ENCODE measurements around the gene SLC38A3.

Gene SLC38A3

GRCh38 chr3:50212502-50212901, 7.4 kb downstream of the SLC38A3 start:
- TF ChIP-seq CTCF (conservative IDR thresholded peaks at IDR 0.05; ENCODE audit: low read length) = peak; percentile 20
- no peak overlapping the region for H3K4me3 ChIP-seq (ENCODE audit: low read length)
- DNase-seq (ENCODE audit: low read depth) = no peak

GRCh38 chr3:50212971-50213370, 7.9 kb downstream of the SLC38A3 start:
- no peak for DNase-seq (ENCODE audit: low read depth)
- no peak for TF ChIP-seq CTCF (conservative IDR thresholded peaks at IDR 0.05; ENCODE audit: low read length)
- no peak overlapping the region for H3K4me3 ChIP-seq (ENCODE audit: low read length)

GRCh38 chr3:50213373-50213772, 8.3 kb downstream of the SLC38A3 start:
- H3K4me3 ChIP-seq (ENCODE audit: low read length) = no peak overlapping the region
- DNase-seq (ENCODE audit: low read depth) = no peak
- TF ChIP-seq CTCF (conservative IDR thresholded peaks at IDR 0.05; ENCODE audit: low read length) = no peak

GRCh38 chr3:50214824-50215223, 9.8 kb downstream of the SLC38A3 start:
- no peak for TF ChIP-seq CTCF (conservative IDR thresholded peaks at IDR 0.05; ENCODE audit: low read length)
- no peak overlapping the region for H3K4me3 ChIP-seq (ENCODE audit: low read length)
- DNase-seq (ENCODE audit: low read depth) = no peak

GRCh38 chr3:50215529-50215928, 10.5 kb downstream of the SLC38A3 start:
- no peak overlapping the region for H3K4me3 ChIP-seq (ENCODE audit: low read length)
- TF ChIP-seq CTCF (conservative IDR thresholded peaks at IDR 0.05; ENCODE audit: low read length) = no peak
- DNase-seq (ENCODE audit: low read depth) = no peak

- no peak overlapping the region for H3K4me3 ChIP-seq (ENCODE audit: low read length)
- TF ChIP-seq CTCF (conservative IDR thresholded peaks at IDR 0.05; ENCODE audit: low read length) = no peak
Observed at GRCh38 chr3:50217681-50218080, 12.6 kb downstream of the SLC38A3 start.

GRCh38 chr3:50218448-50218847, 13.4 kb downstream of the SLC38A3 start:
- TF ChIP-seq CTCF (conservative IDR thresholded peaks at IDR 0.05; ENCODE audit: low read length) = no peak
- H3K4me3 ChIP-seq (ENCODE audit: low read length) = no peak overlapping the region
- no peak for DNase-seq (ENCODE audit: low read depth)

More at GRCh38 chr3:50217681-50218080, 12.6 kb downstream of the SLC38A3 start:
- no peak for DNase-seq (ENCODE audit: low read depth)

Measured in AG10803 (cell line).